Measurements from ENCODE around the gene CH25H.

CH25H gene

DNA sequence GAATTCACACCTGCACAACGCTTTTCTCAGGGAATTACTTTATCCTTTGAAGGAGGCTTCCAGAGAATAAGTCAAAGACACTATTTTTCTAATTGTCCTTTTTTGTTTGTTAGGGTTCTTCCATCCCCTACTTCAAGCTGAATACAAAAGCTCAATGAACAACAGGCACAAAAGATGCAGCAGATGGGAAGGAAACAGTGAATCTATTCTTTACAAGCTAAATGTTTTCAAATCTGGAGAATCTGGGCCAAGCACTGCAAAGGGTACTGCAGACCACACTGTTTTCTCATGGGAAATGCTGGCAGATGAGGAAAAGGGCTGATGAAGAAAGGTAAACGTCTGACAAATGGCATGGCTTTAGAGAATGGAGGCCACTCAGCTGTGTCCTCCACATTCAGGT, 25.9 kb upstream of the CH25H start:
- DNase-seq (ENCODE audit: low read depth in 3 of 3) = no peak

DNA sequence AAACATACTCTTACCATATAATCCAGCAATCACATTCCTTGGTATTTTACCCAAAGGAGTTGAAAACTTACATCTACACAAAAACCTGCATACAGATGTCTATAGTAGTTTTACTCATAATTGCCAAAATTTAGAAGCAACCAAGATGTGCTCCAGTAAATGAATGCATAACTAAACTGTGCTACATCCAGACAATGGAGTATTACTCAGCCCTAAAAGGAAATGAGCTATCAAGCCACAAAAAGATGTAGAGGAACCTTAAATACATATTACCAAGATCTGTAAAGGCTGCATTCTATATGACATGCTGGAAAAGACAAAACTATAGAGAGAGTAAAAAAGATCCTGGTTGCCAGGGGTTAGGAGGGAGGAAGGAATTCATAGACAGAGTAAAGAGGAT, 21.8 kb upstream of the CH25H start:
- no peak for DNase-seq (ENCODE audit: low read depth in 3 of 3)

DNA sequence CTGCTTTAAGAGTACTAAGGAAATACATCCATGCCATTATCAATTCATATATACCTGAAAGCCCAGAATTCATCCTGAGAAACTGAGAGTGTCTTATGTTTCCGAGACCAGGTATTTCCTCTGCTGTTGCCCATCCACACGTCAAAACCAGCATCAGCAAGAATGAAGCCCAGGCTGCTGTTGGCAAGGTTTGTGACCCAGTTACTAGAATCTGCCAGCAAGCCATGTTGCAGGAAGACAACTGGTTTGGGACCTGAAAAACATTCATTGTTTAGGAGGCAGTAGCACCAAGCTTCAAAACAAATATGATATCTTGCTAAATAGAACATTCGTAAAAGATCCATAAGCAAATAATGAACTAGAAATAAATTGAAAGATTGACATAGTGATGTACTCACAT, 21.0 kb upstream of the CH25H start:
- no peak for DNase-seq (ENCODE audit: low read depth in 3 of 3)

DNA sequence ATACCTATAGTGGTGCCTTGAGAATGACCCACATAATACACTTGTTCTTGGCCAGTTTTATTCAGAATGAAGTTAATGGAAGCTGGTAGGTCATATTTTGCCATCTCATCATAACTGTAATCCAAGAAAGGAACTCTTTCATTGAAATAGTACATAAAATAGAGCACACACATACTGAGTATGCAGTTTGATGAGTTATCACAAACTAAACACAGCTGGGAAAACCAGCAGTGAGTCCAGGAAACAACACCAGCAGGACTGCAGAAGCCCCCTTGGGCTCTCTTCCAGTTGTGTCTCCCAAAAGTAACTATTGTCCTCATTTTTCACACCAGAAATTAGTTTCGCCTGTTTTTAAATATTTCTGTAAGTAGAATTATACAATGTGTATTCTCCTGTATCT, 19.8 kb upstream of the CH25H start:
- no peak for DNase-seq (ENCODE audit: low read depth in 3 of 3)

DNA sequence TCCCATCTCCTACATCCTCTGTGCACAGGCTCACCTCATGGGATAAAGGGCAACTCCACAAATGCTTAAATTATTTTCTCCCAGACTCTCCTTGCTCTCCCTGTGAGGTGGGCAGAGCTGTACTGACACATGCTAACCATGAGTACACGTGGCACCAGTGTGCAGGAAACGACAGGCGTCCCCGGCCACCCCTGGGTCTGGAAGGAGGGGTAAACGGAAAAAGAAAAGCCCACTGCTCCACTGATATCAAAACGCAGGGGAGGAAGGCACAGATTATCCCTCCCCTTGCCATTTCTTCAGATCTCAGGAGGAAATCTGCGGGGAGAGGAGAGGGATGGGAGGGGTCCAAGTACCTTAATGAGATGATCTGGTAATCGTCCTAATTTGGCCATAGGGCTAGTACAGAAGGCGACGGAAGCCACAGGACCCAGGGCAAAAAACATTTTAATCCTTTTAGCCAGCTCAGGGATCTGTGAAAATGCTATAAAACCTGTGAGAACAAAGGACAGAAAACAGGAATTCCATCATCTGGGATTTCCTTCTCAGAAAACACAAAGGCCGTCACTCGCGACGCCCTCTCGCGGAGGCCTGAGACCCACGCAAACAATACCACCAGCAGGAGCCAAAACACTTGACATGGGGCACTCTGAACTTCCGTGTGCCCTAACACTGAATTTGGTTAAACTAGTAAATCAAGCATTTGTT, 17.8 kb upstream of the CH25H start:
- no peak for DNase-seq (ENCODE audit: low read depth in 3 of 3)

DNA sequence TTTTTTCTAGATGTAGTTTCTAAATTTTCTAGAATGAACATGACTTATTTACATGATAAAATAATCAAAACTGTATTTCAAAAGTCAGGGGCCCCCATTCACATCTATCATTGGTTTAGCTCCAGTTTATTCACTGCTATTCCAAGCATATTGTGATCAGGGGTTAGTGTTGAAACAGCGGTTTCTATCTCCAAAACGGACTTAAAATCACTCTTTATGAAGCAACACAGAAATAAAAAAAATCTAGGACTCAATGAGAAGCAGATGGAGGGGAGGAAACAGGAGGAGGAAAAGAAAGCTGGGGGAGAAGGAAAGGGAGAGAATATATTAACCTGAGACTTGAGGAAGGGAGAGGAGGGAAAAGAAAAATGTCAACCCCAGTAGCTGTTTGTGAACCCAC, 14.8 kb upstream of the CH25H start:
- no peak for DNase-seq (ENCODE audit: low read depth in 3 of 3)

DNA sequence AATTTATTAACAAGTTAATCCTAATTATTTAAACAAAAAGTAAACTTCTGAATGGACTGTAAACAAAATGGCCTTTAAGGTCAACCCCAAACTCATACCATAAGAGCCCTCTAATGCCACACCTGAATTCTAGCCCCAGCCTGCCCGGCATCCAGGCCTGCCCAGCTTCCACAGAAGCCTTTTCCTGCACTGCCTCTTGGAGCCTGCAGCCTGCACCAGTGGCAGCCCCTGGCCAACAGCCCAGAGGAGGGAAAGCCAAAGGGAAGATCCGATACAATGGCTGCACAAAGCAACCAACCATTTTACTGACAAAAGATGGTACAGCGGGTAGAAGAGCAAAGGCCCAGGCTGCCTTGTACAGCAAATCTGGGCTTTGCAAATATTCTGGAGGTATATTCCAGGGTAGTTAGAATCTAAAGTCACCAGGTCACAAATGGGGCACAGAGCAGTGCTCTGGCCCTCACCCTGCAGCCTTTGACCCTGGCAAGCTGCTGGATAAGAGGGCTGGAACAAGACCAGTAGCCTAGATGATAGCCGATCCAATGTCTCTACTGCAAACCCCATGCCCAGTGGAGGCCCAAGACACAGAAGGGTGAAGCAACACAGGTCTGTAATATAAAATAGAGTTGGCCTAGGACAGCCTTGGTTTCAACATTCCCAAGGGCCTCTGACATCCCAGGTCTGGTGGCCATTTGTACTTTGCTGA, 12.5 kb upstream of the CH25H start:
- DNase-seq (ENCODE audit: low read depth in 3 of 3) = no peak

DNA sequence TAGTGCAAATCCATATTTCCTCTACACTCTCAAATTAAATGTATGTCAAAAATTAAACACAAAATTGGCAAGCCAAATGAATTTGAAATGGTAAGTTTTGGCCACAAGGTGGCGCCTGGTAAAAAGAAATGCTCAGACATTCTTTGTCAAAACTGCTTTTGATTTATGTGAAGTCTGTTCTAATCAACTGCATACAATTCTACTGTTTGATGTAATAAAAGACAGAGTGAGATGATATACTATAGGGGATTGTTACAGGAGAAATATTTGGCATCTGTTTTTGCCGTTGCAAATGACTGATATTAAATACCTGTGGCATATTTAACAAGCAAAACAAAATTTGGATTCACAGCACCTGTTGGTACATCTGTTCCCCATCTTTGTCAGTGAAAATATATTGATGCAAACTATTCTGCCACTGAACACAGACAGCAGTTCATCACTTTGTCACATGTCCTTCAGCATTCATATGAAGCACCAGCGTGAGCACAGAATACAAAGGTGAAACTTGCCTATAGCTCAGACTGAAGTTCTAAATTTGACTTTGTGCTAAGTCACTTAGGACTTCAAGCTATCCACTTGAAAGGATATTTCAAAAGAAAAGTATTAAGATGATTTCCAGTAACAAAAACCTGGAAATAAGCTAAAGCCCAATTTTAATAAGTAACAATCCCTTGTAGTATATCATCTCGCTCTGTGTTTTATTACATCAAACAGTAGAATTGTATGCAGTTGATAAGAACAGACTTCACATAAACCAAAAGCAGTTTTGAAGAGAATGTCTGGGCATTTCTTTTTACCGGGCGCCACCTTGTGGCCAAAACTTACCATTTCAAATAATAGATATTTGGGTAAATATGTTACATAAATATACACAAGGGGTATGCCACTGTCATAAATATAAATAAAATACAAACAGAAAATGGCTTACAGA, 10.2 kb upstream of the CH25H start:
- DNase-seq (ENCODE audit: low read depth in 3 of 3) = peak; percentile 23 to 45 (median 24)

DNA sequence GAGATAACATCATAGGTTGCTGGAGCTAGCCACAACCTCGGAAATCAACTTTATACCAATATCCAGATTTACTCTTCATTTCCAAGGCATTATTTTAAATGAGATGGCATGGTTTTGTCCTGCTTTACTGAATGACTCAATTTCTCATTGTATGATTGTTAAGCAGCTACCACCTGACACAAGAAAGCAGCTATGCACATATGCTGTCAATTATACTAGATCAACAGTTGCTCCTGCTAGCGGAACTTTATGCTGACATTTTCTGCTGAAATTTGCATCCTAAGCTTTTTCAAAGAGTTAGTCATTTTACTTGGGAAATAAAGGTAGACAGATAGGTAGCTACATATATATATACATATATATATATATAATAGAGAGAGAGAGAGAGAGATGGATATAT, 8.9 kb upstream of the CH25H start:
- DNase-seq (ENCODE audit: low read depth in 3 of 3) = no peak

DNA sequence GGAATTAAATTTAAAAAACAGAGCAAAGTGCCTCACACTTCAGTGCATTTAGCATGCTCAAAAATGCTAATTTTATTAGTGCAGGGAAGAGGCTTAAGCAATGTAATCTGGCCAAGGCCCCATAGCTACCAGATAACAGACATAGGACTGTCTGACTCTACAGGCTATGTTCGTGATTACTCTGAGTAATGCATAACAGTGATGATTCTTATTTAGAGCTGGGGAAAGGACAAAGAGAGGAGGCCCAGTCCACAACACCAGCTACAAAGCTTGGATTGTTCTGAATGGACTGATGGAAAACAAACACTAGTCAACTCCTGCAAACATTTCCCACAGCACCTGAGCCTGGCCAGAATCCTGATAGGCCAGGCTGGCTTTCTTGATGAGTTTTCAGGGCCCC, 8.4 kb upstream of the CH25H start:
- DNase-seq (ENCODE audit: low read depth in 3 of 3) = no peak

DNA sequence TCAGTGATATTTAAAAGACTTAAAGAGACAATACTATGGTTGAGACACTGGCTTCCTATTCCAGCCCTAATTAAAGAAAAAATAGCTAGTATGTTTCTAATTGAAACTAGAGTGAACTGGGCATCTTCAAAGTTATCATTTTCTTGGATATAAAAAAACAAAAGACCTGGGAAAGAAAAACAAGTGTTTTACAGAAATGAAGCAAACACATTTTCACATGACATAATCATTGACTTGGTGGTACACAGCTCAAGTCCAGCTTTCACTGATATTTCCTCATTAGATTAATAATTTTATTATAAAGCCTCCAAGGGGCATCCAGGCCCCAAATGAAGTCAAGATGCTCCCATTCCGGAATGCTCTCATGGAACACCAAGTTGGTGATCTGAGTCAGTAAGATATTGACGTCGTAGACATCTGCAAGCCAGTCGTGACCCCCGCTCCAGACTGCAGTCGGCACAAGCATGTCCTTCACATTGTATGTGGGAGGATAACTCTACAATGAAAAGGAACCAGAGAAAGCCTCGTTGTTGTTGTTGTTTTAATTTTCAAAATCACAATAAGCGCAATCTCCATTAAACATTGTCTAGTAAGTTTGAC, 7.5 kb upstream of the CH25H start:
- no peak for DNase-seq (ENCODE audit: low read depth in 3 of 3)

DNA sequence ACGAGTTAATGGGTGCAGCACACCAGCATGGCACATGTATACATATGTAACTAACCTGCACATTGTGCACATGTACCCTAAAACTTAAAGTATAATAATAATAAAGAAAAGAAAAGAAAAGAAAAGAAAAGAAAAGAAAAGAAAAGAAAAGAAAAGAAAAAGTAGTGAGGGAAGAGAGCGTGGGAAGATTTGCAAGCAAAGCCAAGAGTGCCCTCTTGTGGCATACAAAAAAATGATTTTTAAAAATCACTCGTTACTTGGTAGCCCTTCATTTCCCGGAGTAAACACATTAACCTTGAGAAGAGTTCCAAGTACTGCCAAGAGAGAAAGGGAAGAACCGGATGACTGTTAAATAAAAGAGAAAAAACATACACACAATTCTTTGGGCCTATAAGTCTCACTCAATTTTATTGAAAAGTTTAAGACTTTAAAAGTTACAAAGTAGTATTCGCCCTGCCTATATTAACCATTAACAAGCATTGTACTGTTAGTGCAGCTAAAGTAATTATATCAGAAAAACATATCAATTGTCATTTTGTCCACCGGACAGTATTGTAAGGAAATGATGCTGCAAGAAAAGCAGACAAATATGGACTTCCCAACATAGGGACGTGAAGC, 6.2 kb upstream of the CH25H start:
- DNase-seq (ENCODE audit: low read depth in 3 of 3) = no peak

DNA sequence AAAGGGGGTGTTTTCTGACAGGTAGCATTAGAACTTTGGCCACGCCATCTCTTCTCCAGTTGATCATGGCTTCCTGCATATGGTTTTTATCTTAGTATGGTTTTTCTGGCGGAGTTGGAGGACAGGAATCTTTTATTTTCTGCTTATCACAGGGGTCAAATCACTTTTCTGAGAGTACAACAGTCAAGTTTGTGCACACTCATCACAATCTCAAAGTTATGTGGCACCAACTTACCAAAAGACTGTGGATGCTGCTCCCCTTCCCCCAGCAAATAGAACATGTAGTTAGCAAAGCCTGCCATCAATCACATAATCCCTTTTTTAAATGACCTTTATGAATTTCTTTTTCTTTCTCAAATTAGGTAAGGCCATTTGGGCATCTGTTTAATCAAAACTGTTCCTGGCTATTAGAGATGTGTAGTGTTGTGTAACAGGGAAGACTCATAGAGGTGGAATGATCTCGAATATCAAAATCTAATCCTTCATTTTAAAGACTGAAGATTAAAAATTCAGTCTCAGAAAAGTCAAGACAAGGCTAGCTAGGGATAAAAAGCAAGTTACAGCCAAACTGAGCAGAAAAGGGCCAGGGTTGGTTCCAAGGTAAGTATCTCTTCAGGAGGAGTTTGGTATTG, 3.8 kb upstream of the CH25H start:
- no peak for DNase-seq (ENCODE audit: low read depth in 3 of 3)

DNA sequence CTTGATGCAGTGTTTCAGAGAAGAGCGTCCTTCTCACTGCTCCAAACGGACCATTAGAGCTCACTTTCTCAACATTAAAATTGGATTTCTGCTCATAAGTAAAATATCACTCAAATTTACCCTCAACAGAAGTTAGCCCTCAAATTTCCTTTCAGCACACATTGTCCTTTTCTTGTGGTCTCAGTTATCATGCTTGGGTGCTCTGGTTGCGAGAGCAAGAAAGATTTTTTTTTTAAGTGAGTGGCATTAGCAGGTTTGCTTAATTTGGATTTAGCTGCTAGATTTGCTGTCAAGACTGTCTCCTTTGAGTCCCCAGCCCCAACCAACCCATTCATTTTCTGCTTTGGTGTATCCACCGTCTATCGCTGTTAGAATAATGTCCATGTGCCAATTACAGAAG, 2.6 kb upstream of the CH25H start:
- no peak for DNase-seq (ENCODE audit: low read depth in 3 of 3)

DNA sequence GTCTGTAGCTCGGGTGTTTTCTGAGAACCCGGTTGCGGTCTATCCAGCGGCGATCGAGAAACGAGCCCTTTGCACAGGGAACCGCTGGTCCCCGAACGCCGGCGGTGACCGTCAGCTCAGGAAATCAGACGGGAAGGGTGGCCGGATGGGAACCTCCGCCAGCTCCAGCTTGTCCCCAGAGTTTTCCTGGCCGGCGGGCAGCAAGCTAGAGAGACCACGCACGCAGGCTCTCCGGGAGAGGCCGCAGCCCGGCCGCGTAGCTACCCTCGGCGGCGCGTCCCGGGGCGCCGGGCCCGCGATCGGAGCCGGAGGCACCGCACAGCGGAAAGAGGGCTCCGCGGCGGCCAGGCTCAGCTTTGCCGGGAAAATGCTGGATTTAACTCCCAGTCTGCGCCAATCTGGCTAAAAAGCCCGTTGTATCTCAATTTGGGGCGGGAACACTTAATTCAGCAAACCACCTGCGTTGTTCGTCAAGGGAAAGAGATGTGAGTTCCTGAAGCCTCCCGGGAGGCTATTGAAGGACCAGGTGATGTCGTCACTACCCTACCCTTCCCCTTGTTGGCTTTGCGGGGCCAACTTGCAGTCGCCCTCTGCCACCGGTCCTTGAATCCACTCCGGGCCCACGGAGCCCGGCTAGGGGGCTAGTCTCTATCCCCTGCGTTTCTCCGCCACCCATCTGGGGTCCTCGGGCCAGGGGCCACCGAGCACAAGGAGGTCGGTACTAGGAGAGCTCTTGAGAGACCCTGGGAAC, 859 bp upstream of the CH25H start:
- peak in 1 of 3 experiments; percentile 9 for DNase-seq (ENCODE audit: low read depth in 3 of 3)

DNA sequence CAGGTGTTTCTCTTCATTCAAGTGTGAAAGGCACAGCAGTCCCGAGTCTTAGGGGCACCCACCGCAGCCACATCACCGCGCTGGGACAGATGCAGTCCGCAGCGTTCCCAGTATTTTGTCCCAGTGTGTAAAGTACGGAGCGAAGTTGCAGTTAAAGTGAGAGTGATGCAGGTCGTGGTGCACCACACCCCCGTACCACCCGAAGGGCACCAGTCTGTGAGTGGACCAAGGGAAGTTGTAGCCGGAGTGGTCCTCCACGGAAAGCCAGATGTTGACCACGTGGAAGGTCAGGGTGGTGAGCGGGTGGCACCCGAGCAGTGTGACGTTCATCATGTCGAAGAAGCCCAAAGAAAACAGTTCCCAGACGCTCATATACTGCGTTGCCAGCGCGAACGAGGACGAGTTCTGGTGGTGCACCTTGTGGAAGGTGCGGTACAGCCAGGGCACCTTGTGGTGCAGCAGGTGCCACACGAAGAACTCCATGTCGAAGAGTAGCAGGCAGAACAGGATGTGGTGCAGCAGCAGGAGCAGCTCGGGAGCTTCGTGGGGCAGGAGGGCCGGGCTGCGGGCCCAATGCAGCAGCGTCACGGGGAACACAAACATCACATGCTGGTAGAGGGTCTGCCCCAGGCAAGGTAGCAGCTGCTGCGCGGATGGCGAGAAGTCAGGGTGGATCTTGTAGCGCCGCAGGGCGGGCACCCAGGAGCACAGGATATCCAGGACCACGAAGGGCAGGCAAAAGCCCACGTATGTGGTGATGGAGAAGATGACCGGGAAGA, 526 bp downstream of the CH25H start:
- DNase-seq (ENCODE audit: low read depth in 3 of 3) = peak in 1 of 3 experiments; percentile 18

DNA sequence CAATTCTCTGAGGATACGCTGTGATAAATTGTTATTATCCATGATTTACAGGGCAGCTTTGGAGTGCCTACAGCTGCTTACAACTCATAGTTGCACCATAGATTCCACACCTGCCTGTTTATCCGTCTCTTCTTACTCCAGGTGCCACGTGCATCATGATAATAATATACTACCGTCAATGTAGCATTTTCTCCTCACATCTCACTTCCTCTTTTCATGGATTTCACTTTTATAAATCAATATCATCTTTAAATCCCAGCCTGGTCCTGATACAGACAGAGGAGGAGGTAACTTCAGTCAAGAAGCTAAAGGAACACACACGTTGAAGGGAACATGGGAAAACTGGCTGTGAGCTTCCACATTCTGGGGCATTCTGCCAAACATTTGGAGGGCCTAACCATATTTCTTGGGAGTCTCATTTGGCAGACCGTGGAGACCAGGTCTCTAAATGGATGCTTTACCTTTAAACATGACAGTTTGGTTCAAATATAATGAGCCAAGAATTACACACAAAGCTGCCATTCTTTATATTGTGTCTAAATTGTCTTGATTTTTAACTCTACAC, 2.4 kb downstream of the CH25H start:
- no peak for DNase-seq (ENCODE audit: low read depth in 3 of 3)

DNA sequence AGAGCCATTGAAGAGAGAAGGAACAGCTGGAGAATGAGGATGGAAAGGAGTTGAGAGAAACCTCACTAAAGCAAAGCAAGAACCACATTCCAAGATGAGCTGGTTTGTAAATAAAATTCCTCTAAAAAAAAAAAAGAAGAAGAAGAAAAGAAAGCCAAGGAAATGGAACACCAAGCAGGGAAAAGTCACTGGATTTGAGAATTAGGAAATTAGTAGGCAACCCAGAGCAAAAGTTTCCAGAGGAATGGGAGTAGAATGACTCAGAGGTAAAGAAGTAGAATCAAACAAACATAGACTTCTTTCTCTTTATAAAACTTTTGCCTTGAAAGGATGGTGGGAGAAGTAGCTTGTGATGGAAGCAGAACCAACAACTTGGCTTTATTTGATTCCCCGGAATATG, 3.9 kb downstream of the CH25H start:
- DNase-seq (ENCODE audit: low read depth in 3 of 3) = no peak

DNA sequence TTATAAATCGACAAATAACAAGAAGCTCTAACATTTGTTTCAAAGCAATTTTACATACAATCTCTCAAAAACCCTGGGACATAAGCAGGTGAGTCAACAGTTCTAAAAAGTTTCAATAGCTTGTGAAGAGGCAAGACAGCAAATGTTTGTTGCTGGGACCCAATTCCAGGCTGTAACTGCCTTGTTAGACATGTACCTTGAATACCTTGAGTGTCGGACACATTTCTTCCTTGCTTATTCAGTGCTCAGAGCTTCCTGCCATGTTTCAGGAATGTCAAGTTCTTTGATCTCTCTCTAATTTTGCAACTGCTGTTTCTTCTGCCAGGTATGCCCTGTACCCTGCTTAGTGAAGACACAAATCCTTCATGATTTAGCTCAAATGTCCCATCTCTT, 5.1 kb downstream of the CH25H start:
- DNase-seq (ENCODE audit: low read depth in 3 of 3) = no peak
